RPMI7951 (cell line): ENCODE measurements around the gene RSRC1. TPM values are rescaled to one million over a fixed set of nuclear protein-coding genes. Genes with fewer than 3 reads are reported as not detected.
"Not testable (repeated sequence)": the region's sequence is repeated elsewhere in the genome, so short reads cannot be mapped to it uniquely, and the experiment has no call there.

Source experiments
- DNase-seq: peaks from one replicate; pipeline ENCODE4 v3.0.0-alpha.2; 2012; ENCODE audit warnings: low read depth
- total RNA-seq: library from RNA; depleted of rRNA; stranded (reverse); fragments of >200 nt; shearing (Covaris generic); gene quantifications from 2 replicates; pipeline ENCODE4 v1.2.3, GENCODE V29; 2014

Gene RSRC1
- total RNA-seq, 1 experiment from 2014 or later = 83.5 TPM

DNA sequence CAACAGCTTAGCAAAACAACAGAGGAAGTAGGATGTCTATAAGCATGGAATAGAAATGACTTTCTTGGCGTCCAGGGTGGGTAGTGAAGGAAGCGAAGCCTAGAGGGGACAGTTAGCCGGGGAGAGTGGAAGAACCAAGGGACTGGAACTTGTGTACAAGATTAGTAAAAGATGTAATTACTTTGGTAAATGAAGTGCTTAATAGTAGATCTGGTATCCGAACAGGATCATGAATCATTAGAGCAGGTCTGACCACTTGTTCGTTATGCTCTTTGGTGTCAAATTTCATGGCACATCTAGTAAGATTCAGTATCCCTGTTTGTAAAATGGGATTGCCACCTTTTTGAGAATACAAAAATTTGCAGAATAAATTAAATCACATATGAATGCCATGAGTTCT is 348.6 kb downstream of the RSRC1 start:
- peak; percentile 2 for DNase-seq

DNA sequence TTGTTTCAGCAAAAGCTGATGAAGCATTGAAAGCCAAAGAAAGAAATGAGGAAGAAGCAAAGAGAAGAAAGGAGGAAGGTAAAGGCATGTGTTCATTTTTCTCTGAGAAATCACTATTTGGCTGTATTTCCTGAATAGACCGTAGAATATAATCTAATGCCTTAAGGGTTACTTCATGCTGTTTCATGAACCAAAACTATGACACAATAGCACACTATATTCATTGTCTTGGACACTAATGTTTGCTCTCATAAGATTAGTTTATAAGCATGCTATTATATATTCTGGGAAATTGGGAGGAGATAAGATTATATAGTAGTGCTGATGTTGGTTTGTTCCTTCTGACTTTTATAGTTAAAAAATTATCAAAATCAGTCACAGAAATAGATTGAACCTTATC is 351.0 kb downstream of the RSRC1 start:
- DNase-seq = no peak

DNA sequence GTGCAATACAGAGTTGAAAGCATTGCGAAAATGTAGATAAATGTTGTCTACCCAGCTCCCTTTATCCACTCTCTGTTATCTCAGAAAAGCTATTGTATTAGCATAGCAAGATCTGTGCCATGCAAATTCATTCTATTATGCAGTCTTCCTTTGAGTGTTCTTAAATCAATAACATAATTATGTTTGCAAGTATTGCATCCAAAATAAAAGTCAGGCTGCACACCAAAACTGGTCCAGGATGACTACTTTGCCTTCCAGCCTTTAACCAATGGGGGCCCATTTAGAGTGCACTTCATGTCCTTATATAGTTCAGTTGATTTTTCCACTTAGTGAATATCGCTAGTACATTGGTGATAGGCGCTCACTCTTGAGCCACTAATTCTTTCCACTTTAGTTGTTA is 353.7 kb downstream of the RSRC1 start:
- no peak for DNase-seq

DNA sequence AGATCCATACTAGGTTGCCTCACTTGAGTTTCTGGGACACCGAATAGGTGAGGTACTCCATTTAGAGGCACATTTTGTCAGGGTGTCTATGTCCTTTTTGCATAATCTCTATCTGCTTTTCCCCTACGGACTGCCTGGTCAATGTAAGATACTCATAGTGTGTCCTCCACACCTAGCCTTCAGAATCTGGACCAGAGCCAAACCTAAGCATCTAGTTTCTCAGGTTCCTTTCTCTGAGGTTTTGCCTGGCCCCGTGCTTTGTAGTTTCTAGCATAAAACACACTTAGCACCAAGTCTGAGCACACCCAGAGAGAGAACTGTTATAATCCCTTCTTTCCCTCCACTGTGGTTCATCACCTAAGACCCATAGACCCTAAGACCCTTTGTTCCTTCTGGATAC is 355.2 kb downstream of the RSRC1 start:
- DNase-seq = no peak

DNA sequence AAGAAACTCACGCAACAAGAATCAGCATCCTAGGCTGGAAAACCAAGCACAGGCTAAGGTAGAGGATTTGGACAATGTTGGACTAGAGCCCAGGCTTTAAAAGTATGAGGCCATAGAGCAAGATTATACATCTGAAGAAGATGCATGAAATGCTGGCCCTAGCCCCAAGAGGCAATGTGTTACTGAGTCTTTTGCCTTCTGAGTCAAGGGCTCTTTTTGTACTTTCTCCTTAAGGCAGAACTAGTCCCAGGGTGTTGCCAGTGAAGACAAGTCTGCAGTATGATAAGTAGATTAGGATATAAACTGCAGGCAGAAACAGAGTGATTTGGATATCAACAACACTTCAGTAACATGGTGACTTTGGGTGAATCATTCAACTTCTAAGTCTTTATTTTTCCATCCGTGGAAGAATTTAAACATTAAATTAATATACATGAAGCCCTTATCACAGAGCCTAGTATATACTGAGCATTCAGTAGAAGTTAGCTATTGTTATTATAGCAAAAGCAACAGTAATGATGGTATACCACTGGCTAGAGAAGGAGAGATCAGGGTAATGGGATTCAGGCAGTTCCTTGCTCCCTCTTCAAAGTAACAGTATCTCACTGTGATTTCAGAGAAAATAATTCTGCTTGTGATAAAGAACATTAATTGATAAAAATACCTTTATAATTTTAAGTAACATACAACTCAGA is 361.2 kb downstream of the RSRC1 start:
- peak; percentile 23 for DNase-seq

DNA sequence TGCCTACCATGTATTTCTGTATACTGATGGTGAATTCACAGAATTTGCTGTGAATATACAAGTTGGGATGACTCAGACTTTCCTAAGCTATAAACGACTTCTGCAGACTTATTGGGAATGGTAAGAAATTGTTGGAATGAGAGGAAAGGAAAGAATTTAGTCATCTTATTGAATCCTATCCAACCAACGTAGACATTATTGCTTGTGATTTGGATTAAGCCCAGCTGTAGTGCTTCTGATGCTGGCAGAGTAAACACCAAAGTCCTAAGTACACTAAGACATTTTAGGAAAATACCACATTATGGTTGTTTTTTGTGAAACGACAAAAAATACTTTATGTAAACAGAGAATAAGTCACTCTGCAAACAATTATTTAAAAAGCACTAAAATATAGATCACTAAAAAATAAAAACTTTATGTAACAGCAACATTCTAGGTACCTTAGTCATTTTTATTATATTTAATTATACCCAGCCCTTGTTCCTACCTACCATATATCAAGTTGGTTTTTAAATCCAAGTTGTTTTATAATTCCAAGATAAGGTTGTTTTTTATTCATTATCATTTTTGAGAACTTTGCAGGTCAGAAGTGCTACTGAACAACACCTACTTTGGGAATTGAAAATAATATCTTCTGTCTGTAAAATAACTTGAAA is 361.9 kb downstream of the RSRC1 start:
- DNase-seq = peak; percentile 87

DNA sequence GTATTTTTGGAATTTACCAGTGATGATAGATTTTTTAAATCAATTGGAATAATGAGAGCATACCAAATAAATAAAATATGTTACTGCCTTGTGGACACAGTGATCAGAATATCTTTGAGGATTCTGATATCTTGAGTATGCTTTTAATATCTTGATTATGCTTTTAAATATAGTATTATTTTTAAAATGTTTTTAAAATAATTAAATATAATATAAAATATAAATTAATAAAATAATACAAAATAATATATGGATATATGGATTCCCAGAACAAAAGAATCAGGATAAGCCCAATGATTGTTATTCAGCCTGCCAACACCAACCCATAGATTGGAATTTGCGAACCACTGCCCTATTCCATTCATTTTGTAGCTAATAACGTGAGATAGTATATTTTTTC is 369.2 kb downstream of the RSRC1 start:
- DNase-seq = no peak

DNA sequence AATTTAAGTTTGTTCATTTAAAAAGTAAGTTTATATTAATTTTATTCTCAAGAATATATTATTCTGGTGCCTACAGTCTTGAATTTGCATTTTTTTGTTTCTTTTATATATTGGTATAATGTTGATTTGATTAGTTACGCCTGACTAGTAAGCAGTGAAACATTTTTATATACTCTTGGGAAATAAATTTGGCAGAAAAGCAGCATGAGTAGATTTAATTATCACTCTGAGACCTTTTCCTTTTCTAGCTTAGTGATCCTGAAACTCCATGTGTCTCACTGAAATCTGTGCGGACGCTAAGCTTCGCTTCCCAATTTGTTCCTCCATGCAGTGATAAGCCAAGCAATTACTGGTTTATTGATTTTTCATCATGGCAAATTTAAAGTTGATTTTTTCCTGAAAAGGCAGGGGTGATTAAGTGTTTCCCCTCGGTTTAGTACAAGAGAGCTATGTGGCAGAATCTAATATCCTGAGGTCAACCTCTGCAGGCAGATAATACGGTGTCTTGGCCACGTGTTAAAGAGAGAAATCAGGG is 373.9 kb downstream of the RSRC1 start:
- DNase-seq = no peak

DNA sequence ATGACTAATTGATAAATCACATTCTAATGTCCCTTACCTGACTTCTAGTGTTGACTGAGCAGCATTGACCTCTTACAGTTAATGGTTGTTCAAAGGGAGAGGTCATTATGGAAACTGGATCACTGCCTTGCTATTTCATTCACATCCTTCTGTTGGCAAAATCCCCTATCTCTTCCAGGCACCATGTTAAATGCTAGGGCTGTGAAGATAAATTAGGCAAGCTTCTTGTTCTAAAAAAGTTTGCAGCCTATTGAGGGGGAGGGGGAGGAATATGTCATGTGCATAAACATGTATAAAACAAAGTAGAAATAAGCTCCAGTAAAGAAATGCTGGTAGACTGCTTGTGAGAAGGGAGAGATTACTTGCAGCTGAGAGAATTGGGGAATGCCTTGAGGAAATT is 376.3 kb downstream of the RSRC1 start:
- DNase-seq = no peak

DNA sequence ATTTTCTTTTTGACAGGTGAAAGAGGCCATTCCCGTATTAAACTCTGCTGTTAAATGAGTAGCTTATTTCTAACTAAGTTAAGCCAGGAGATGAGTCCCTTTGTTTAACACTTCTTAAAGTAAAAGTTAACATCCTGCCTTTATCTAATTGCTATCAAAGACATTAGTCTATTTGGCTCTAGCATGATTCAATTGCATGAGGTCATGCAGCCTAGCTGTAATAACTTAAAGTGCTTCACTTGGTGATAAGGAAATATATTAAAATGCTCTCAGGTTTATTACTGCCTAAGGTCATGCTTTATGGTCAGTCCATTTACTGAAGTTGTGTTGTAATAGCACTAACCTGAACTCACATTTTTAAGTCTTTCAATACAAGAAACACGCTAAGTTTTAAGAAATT is 378.8 kb downstream of the RSRC1 start:
- DNase-seq = no peak

DNA sequence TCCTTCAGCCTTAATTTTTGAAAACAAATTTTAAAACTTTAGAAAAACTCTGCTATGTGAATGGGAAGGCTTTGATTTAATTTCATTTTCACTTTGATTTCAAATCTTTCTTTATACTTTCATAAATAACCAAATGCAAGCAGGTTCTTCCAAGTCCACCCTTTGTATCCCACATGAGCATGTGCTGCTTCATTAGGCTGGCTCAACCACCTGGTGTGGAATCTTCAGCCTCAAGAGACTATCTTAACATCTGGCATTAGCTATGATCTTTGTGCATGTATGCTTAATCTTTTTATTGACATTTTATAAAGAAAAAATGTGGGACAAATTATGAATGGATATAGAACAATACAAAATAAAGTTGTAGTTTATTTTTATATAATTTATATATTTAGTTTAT is 379.3 kb downstream of the RSRC1 start:
- DNase-seq = no peak

DNA sequence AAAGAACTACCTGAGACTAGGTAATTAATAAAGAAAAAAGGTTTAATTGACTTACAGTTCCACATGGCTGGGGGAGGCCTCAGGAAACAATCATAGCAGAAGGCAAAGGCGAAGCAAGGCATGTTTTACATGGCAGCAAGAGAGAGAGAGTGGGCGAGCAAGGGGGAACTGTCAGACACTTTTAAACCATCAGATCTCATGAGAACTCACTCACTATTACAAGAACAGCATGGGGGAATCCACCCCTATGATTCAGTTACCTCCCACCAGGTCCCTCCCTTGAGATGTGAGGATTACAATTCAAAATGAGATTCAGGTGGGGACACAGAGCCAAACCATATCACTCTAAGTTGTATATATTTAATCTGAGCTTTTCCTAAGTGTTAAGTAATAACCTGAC is 382.1 kb downstream of the RSRC1 start:
- no peak for DNase-seq

DNA sequence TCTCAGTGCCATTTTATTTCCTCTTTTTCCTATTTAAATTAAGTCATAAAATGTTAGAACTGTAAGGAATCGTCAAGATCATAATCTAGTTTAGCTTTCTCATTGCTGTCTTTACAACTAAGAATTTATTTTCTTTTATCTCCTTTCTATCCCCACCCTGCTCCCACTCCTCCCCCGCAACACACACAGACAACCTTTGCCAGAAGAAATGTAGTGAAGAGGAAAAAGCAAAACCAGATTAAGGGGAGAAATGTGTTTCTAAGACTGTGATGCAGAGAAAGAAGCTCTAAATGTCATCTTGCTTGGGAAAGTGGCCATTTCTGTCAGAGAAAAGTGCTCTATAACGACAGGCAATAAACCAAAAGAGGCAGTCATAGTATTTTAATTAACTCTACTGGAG is 382.8 kb downstream of the RSRC1 start:
- DNase-seq = no peak

DNA sequence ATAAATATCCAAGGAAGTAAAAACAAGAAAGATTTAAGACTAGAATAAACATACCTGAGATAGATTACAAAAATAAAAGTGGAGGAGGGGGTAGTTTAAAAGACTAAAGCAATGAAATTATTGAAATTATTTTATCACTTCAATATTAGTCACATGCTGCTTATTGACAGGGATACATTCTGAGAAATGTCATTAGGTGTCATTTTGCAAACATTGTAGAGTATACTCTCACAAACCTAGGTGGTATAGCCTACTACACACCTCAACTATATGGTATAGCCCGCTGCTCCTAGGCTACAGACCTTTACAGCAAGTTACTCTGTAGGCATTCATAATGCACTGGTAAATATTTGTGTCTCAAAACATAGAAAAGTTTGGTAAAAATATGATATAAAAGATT is 384.0 kb downstream of the RSRC1 start:
- DNase-seq = no peak

DNA sequence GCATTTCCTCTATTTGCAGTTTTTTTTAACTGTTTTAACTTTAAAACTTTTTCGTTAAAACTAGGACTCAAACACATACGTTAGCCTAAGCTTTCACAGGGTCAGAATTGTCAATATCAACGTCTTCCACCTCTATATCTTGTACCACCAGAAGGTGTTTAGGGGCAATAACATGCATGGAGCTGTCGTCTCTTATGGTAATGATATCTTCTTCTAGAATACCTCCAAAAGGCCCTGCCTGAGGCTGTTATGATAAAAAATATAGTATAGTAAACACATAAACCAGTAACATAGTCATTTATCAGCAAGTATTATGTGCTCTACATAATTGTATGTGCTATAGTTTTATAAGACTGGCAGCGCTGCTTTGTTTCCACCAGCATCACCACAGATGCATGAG is 384.8 kb downstream of the RSRC1 start:
- DNase-seq = no peak

DNA sequence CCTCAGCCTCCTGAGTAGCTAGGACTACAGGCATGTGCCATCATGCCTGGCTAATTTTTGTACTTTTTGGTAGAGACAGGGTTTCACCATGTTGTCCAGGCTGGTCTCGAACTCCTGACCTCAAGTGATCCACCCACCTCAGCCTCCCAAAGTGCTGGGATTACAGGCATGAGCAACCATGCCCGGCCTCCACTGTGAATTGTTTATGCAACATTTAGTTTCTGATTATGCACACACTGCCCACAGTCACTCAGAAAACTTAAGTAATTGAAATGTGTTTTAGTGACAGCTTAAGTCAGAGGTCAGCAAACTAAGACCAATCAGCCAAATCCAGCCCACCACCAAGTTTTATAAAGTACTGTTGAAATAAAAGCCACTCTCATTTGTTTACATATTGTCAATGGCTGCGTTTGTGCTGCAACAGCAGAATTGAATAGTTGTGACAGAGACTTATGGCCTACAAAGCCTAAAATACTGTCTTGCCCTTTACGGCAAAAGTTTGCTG is 385.6 kb downstream of the RSRC1 start:
- DNase-seq = not testable (repeated sequence)

DNA sequence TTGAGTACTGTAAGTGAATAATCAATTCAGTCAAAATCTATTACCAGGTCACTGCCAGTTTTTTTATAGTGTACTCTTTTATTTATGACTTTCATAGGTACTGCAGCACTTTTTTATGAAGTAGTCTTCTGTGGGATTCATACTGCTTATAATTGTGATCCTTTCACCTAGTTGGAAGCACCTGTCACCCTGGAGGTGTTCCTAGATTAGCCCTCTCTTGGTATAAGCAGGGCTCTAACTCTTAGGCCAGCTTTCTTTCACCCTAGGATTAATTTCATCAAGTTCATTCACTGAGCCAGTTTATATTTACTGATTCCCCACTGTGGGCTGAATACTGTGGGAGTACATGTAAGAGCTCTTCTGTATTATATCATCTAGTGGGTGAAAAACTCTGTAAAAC is 395.2 kb downstream of the RSRC1 start:
- DNase-seq = no peak

DNA sequence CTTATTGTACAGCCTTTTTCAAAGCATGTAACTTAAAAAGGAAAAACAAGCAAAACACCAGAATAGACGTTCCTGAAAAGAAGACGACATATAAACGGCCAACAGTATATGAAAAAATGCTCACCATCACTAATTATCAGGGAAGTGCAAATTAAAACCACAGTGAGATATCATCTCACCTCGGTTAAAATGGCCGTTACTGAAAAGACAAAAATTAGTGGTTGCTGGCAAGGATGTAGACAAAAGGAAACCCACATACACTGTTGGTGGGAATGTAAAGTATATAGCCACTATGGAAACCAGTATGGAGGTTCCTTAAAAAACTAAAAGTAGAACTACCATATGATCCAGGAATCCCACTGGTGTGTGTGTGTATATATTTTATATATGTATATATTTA is 396.6 kb downstream of the RSRC1 start:
- DNase-seq = no peak

DNA sequence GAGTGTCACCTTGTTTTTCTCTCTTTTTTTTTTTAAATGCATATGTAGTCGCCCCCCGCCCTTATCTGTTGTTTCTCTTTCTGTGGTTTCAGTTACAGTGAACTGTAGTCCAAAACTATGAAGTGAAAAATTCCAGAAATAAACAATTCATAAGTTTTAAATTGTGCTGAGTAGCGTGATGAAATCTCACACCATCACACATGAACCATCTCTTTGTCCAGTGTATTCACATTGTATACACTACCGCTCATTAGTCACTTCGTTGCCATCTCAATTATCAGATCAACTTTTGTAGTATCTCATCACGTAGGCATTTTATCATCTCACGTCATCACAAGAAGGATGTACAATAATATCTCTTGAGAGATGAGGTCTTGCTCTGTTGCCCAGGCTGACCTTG is 398.6 kb downstream of the RSRC1 start:
- peak; percentile 16 for DNase-seq

DNA sequence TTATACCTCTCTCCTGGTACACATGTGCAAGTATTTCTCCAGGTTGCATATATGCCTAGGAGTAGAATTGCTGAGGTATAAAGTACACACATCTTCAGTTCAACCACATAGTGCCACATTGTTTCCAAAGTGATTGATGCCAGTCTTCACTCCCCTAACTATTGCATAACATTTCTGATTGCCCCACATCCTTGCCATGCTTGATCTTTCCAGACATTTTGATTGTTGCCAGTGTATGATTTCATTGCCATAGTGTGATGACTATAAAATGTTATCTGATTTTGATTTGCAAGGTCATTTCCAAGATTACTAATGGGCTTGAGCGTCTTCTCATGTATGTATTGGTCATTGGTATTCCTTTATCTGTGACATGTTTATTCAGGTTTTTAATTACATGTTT is 400.0 kb downstream of the RSRC1 start:
- DNase-seq = no peak

DNA sequence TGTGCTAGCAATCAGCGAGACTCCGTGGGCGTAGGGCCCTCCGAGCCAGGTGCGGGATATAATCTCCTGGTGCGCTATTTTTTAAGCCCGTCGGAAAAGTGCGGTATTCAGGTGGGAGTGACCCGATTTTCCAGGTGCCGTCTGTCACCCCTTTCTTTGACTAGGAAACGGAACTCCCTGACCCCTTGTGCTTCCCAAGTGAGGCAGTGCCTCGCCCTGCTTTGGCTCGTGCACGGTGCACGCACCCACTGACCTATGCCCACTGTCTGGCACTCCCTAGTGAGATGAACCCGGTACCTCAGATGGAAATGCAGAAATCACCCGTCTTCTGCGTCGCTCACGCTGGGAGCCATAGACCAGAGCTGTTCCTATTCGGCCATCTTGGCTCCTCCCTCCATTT is 406.8 kb downstream of the RSRC1 start:
- DNase-seq = not testable (repeated sequence)

DNA sequence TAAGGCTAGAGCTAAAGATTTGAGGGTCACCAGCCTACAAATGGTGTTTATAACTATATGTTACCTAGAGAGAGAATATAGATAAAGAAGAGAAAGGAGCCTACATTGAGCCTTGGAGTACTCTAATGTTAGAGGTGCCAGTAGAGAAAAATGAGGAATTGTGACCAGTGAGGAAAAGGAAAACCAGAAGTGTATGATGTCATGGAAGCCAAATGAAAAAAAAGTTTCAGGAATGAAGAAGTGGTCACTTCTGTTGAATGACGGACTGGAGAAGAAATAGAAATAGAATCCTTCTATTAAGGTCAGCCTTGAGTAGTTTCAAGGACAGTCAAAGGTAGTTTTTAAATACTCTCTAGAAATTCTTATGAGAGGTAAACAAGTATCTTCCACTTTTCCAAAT is 409.9 kb downstream of the RSRC1 start:
- no peak for DNase-seq

DNA sequence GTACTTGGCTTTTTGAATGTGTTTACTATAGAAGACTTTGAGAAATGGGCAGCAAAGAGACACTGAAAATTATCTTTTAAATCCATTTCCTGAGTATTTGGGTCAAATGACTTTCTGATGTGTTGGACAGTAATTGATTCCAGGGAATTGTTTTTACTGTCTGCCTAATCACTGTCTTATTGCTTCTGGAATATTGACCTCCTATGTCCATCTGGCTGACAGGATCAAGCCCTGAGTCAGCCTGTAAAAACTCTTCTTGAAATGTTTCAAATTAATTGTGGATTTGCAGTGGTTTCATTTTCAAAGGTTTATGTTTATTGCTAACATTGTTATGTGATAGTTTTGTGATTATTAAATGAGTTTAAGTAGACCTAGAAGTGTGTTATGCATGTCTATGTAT is 410.5 kb downstream of the RSRC1 start:
- no peak for DNase-seq
